ENCODE data around the gene C17orf113. TPM values are rescaled to one million over a fixed set of nuclear protein-coding genes. Genes with fewer than 3 reads are reported as not detected.

C17orf113 gene
- total and polyA plus RNA-seq, 2 experiments from 2014 or later = 0.46 to 1.1 TPM

GRCh38 chr17:42034059-42034458, 16.3 kb downstream of the C17orf113 start:
- Histone ChIP-seq H3K79me2 (no peaks in the 10 kb centered on the region), H3K27ac (no peak overlapping the region), H3K9me3 (ENCODE audit: low read depth) (no peaks in the 10 kb centered on the region), H4K20me1 (ENCODE audit: insufficient read depth, poor library complexity, severe bottlenecking) (no peaks in the 10 kb centered on the region), H3K27me3 (no peaks in the 10 kb centered on the region), H3K4me2 (no peak overlapping the region), H3K36me3 (replicated peaks; ENCODE audit: insufficient read depth, low read depth) (no peaks in the 10 kb centered on the region), H2AFZ (no peak overlapping the region), H3K9me2 (replicated peaks; ENCODE audit: insufficient read depth) (no peaks in the 10 kb centered on the region), H3K4me1 (ENCODE audit: insufficient read depth) (no peaks in the 10 kb centered on the region), H3K4me3 (no peak overlapping the region)
- WGBS (ENCODE audit: low lambda C conversion rate, missing lambda C conversion rate) = 69% methylated on average over 5 of the region's 6 CpGs
- no peak for DNase-seq (ENCODE audit: low spot score)
- TF ChIP-seq CTCF (IDR thresholded peaks at IDR 0.05; ENCODE audit: poor library complexity) (no peak), EZH2phosphoT487 (IDR thresholded peaks at IDR 0.05; ENCODE audit: low read depth, severe bottlenecking, unreplicated experiment) (no peak), EZH2 (IDR thresholded peaks at IDR 0.05; ENCODE audit: borderline replicate concordance) (no peak)

- Histone ChIP-seq H4K20me1 (ENCODE audit: insufficient read depth, poor library complexity, severe bottlenecking) (no peaks in the 10 kb centered on the region), H2AFZ (no peak overlapping the region), H3K4me1 (ENCODE audit: insufficient read depth) (no peaks in the 10 kb centered on the region), H3K36me3 (replicated peaks; ENCODE audit: insufficient read depth, low read depth) (no peaks in the 10 kb centered on the region), H3K79me2 (no peaks in the 10 kb centered on the region), H3K9me3 (ENCODE audit: low read depth) (no peaks in the 10 kb centered on the region), H3K4me2 (no peak overlapping the region), H3K27ac (no peak overlapping the region), H3K27me3 (no peaks in the 10 kb centered on the region), H3K4me3 (no peak overlapping the region), H3K9me2 (replicated peaks; ENCODE audit: insufficient read depth) (no peaks in the 10 kb centered on the region)
- DNase-seq (ENCODE audit: low spot score) = no peak
- 62% methylated on average over 6 of the region's 6 CpGs for WGBS (ENCODE audit: low lambda C conversion rate, missing lambda C conversion rate)
- TF ChIP-seq CTCF (IDR thresholded peaks at IDR 0.05; ENCODE audit: poor library complexity) = no peak
- no peak for TF ChIP-seq EZH2phosphoT487 (IDR thresholded peaks at IDR 0.05; ENCODE audit: low read depth, severe bottlenecking, unreplicated experiment)
- TF ChIP-seq EZH2 (IDR thresholded peaks at IDR 0.05; ENCODE audit: borderline replicate concordance) = no peak
Observed at GRCh38 chr17:42031584-42031983, 18.8 kb downstream of the C17orf113 start.

- 69% methylated on average over 7 of the region's 7 CpGs for WGBS (ENCODE audit: low lambda C conversion rate, missing lambda C conversion rate)
Observed at GRCh38 chr17:42028791-42029127, 21.6 kb downstream of the C17orf113 start.

More at GRCh38 chr17:42028791-42029127, 21.6 kb downstream of the C17orf113 start:
- Histone ChIP-seq H3K9me2 (replicated peaks; ENCODE audit: insufficient read depth) (no peaks in the 10 kb centered on the region), H3K27me3 (no peaks in the 10 kb centered on the region), H3K36me3 (replicated peaks; ENCODE audit: insufficient read depth, low read depth) (no peaks in the 10 kb centered on the region), H3K4me2 (no peak overlapping the region), H4K20me1 (ENCODE audit: insufficient read depth, poor library complexity, severe bottlenecking) (no peaks in the 10 kb centered on the region), H2AFZ (no peak overlapping the region), H3K4me3 (no peak overlapping the region), H3K27ac (no peak overlapping the region), H3K79me2 (no peaks in the 10 kb centered on the region), H3K9me3 (ENCODE audit: low read depth) (no peaks in the 10 kb centered on the region), H3K4me1 (ENCODE audit: insufficient read depth) (no peaks in the 10 kb centered on the region)
- DNase-seq (ENCODE audit: low spot score) = no peak
- no peak for TF ChIP-seq CTCF (IDR thresholded peaks at IDR 0.05; ENCODE audit: poor library complexity)
- TF ChIP-seq EZH2 (IDR thresholded peaks at IDR 0.05; ENCODE audit: borderline replicate concordance) = no peak
- TF ChIP-seq EZH2phosphoT487 (IDR thresholded peaks at IDR 0.05; ENCODE audit: low read depth, severe bottlenecking, unreplicated experiment) = no peak
